Testis (tissue), 2 donors: Measurements from ENCODE around the gene GNB1L.

ENCODE experiments used
- CTCF ChIP-seq, 3 experiments: fragments of 450-650 bp in 2 of 3; fragments of 200-600 bp in 1 of 3; sonication (generic) in 1 of 3; IDR thresholded peaks; one replicate each; pipeline ENCODE4 v1.5.1; 2016 to 2019; ENCODE audit warnings: antibody characterized with exemption in 3 of 3, mild to moderate bottlenecking in 2 of 3, moderate library complexity in 1 of 3
- POLR2A ChIP-seq: fragments of 450-650 bp; IDR thresholded peaks from one replicate; pipeline ENCODE4 v1.6.1; 2017; ENCODE audit warnings: antibody characterized with exemption, mild to moderate bottlenecking, moderate library complexity

- TF ChIP-seq CTCF (IDR thresholded peaks at IDR 0.05) (no peak), POLR2A (no peak)
These were observed 14.6 kb downstream of the GNB1L start for GRCh38 chr22:19840059-19840458.
